A673 (cell line): ENCODE results near the gene SIRT7. TPM values are rescaled to one million over a fixed set of nuclear protein-coding genes. Genes with fewer than 3 reads are reported as not detected.

Experiments used
- BruUV-seq: library from RNA; stranded (reverse); fragments of 400-500 nt; replicated peaks from 2 replicates; lab custom pipeline; 2021; lab: Mats Ljungman, UMichigan
- CTCF ChIA-PET: fragments of 300-600 bp; sonication (Branson Sonifier 250); formaldehyde crosslinking; loops from one replicate; lab custom pipeline; 2022; ENCODE audit warnings: antibody characterized with exemption; lab: Charles Lee
- POLR2A ChIA-PET: fragments of 300-600 bp; sonication (Branson Sonifier 250); formaldehyde crosslinking; loops from one replicate; lab custom pipeline; 2022; ENCODE audit warnings: antibody characterized with exemption; ENCODE audit not compliant: low non-redundant PET; lab: Charles Lee
- DNase-seq: peaks from one replicate; pipeline ENCODE4 v3.0.0-alpha.2; 2015; ENCODE audit warnings: low spot score
- H3K27ac ChIP-seq: fragments of 200-600 bp; sonication (generic); 2 replicates; pipeline ENCODE4 v1.5.1; 2016; ENCODE audit warnings: mixed run types, low read depth, mild to moderate bottlenecking, mixed read lengths, antibody characterized with exemption, low read length; ENCODE audit not compliant: poor library complexity, severe bottlenecking
- H3K27me3 ChIP-seq: fragments of 200-600 bp; sonication (generic); replicated peaks from 2 replicates; pipeline ENCODE4 v1.6.1; 2017; ENCODE audit warnings: mixed run types, low read depth, mild to moderate bottlenecking, mixed read lengths, antibody characterized with exemption, low read length; ENCODE audit not compliant: insufficient read depth, poor library complexity
- H3K36me3 ChIP-seq: fragments of 200-600 bp; sonication (generic); 2 replicates; pipeline ENCODE4 v1.6.1; 2016; ENCODE audit warnings: mixed run types, mild to moderate bottlenecking, mixed read lengths, antibody characterized with exemption, low read length; ENCODE audit not compliant: insufficient read depth, poor library complexity, severe bottlenecking
- H3K4me1 ChIP-seq: fragments of 200-600 bp; sonication (generic); 2 replicates; pipeline ENCODE4 v1.6.1; 2017; ENCODE audit warnings: mixed run types, mild to moderate bottlenecking, mixed read lengths, antibody characterized with exemption, low read length; ENCODE audit not compliant: insufficient read depth, poor library complexity, severe bottlenecking
- H3K4me3 ChIP-seq: fragments of 200-600 bp; sonication (generic); 2 replicates; pipeline ENCODE4 v1.5.1; 2016; ENCODE audit warnings: low read depth, mixed run types, mild to moderate bottlenecking, mixed read lengths, low read length; ENCODE audit not compliant: poor library complexity, severe bottlenecking
- H3K9me3 ChIP-seq: fragments of 200-600 bp; sonication (generic); 2 replicates; pipeline ENCODE4 v1.6.1; 2016; ENCODE audit warnings: mixed run types, low read depth, mild to moderate bottlenecking, mixed read lengths, antibody characterized with exemption, low read length; ENCODE audit not compliant: poor library complexity, severe bottlenecking
- CTCF ChIP-seq: fragments of 300-800, 200-600 bp; sonication (generic); conservative IDR thresholded peaks from 2 replicates; pipeline ENCODE4 v1.5.1; 2017; ENCODE audit warnings: low read depth, mild to moderate bottlenecking, antibody characterized with exemption, low read length, moderate library complexity, mixed read lengths
- EZH2 ChIP-seq: fragments of 200-600 bp; sonication (generic); IDR thresholded peaks from 2 replicates; pipeline ENCODE4 v1.6.1; 2017; ENCODE audit warnings: borderline replicate concordance, low read depth, mild to moderate bottlenecking, mixed read lengths, antibody characterized with exemption, low read length; ENCODE audit not compliant: poor library complexity, severe bottlenecking
- intact Hi-C: fragments of 100-400 bp; cut with micrococcal nuclease; formaldehyde crosslinking; loops from one replicate; pipeline ENCODE4 v1.10.0; 2022; ENCODE audit not compliant: unreplicated experiment
- total RNA-seq: library from RNA; stranded (reverse); gene quantifications from 2 replicates; pipeline ENCODE4 v1.2.3, GENCODE V29; 2021

The SIRT7 gene
- total RNA-seq, 1 experiment from 2014 or later, result 36.6 TPM

DNA sequence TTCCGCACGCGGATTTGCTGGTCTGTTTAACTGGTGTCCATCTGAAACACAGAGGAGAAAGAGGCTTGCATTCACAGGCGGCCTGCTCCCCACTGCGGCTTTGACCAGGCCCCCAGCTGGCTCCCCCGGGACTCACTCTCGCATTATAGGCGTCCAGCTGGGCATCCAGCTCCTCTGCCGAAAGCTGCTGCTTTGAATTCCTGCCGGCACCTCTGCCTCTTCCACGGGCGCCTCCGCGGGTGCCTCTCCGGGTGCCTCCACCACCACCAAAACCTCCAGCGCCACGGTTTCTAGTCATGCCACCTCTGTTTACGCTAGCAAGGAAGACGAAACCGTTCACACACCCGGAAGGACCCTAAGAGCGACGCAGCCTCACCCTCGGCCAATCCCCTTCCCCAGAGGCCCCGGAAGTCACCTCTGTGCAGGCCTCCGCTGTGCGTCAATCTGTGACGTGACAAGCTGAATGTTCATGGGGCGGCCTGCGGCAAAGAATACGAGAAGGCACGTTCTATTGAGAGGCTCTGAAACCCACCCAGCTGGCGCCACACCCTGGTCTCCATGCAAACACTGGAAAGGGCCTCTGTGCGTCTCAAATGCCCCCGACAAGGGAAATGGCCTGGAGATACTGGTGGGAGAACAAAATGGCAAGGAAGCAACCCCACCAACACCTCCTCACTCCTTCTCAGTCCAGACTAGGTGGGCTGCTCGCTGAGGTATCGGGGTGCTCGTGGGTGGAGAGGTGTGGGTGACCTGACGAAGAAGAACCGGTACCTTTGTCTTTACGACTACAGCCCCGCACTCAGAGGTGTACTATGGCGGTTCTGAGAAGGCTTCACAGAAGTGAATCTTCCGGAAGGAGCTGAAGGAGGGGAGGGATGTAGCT is 29.6 kb downstream of the SIRT7 start:
- H3K36me3 ChIP-seq, result peaks cover 59% of the 10 kb centered on the region
- no peak for TF ChIP-seq EZH2
- TF ChIP-seq CTCF, result no peak
- CTCF ChIA-PET, result no interaction called here
- H3K4me3 ChIP-seq, result no peak overlapping the region
- no peak overlapping the region for H3K27ac ChIP-seq
- H3K4me1 ChIP-seq, result peaks cover 11% of the 10 kb centered on the region
- no peak for DNase-seq
- no TSS peak for BruUV-seq
- POLR2A ChIA-PET, result no interaction called here
- H3K27me3 ChIP-seq, result no peaks in the 10 kb centered on the region
- intact Hi-C loops, result no loop called here
- H3K9me3 ChIP-seq, result no peaks in the 10 kb centered on the region

GRCh38 chr17:81885869-81886548 is 32.0 kb downstream of the SIRT7 start:
- Histone ChIP-seq H3K27me3 (no peaks in the 10 kb centered on the region), H3K4me3 (no peak overlapping the region), H3K9me3 (no peaks in the 10 kb centered on the region), H3K4me1 (peaks cover 11% of the 10 kb centered on the region), H3K36me3 (peaks cover 76% of the 10 kb centered on the region), H3K27ac (no peak overlapping the region)
- ChIA-PET CTCF (no interaction called here), POLR2A (no interaction called here)
- DNase-seq, result no peak
- TF ChIP-seq CTCF (no peak), EZH2 (no peak)
- BruUV-seq, result no TSS peak
- intact Hi-C loops, result no loop called here

DNA sequence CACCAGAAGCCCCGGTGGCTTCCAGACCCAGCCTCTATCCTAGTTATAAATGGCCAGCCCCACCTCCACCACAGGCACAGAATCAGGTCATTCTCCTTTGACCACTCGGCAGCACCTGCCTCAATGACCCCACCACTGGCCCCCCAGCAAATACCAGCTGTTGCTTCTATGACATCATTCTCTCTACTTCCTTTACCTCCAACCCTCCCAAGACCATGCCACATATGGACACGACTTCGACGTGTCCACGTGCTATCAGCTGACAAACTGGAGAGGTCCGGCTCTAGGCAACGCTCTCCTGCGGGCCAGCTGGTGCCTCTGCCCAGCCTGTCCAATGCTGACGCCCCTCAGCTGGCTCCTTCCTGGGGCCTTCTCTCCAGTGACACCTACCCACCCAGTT is 32.5 kb downstream of the SIRT7 start:
- no TSS peak for BruUV-seq
- TF ChIP-seq EZH2 (no peak), CTCF (no peak)
- H3K36me3 ChIP-seq, result peaks cover 79% of the 10 kb centered on the region

More for the DNA sequence above, 32.5 kb downstream of the SIRT7 start:
- Histone ChIP-seq H3K9me3 (no peaks in the 10 kb centered on the region), H3K4me1 (peaks cover 10% of the 10 kb centered on the region), H3K27ac (no peak overlapping the region), H3K27me3 (no peaks in the 10 kb centered on the region), H3K4me3 (no peak overlapping the region)
- intact Hi-C loops, result no loop called here
- DNase-seq, result no peak
- CTCF ChIA-PET, result no interaction called here
- POLR2A ChIA-PET, result no interaction called here
